ENCODE data around the gene ADCK1.
"Not testable (repeated sequence)": the region's sequence is repeated elsewhere in the genome, so short reads cannot be mapped to it uniquely, and the experiment has no call there.

The ADCK1 gene

GRCh38 chr14:77809011-77809410, 9.1 kb downstream of the ADCK1 start:
- DNase-seq (ENCODE audit: low read depth), result no peak

DNA sequence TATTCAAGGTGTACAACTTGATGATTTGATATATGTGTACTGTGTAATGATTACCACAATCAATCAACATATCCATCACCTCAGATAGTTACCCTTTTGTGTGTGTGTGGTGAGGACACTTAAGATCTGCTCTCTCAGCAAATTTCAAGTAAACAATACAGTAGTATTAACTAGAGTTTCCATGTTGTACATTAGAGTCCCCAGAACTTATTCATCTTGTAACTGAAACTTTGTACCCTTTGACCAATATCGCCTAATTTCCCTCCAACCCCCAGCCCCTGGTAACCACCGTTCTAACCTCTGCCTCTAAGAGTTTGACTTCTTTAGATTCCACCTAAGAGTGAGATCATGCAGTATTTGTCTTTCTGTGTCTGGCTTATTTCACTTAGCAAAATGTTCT, 12.1 kb downstream of the ADCK1 start:
- DNase-seq (ENCODE audit: low read depth), result no peak

DNA sequence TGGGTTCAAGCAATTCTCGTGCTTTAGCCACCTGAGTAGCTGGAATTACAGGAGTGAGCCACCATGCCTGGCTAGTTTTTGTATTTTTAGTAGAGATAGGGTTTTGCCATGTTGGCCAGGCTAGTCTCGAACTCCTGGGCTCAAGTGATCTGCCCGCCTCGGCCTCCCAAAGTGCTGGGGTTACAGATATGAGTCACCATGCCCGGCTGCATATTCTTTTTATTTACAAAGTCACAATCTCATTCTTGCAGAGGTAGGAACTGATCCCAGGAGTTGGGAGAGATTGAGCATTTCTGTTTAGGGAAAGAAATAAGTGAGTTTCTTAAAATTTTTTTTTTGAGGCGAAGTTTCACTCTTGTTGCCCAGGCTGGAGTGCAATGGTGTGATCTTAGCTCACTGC, 12.8 kb downstream of the ADCK1 start:
- not testable (repeated sequence) for DNase-seq (ENCODE audit: low read depth)

DNA sequence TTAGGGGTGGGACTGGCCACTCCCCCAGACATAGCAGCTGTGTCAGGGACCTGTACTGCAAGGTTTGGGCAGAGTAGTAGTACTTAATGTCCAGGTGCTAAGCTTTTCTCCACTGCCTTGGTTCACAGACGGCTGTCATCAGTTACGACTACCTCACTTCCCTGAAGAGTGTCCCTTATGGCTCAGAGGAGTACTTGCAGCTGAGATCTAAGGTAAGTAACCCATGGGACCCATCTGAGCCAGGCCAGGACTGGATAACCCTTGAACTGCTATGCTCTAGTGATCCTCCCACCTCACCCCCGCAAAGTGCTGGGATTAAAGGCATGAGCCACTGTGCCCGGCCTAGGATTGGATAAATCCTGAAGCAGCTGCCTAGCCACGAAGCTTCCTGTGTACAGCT, 22.4 kb downstream of the ADCK1 start:
- no peak for DNase-seq (ENCODE audit: low read depth)

DNA sequence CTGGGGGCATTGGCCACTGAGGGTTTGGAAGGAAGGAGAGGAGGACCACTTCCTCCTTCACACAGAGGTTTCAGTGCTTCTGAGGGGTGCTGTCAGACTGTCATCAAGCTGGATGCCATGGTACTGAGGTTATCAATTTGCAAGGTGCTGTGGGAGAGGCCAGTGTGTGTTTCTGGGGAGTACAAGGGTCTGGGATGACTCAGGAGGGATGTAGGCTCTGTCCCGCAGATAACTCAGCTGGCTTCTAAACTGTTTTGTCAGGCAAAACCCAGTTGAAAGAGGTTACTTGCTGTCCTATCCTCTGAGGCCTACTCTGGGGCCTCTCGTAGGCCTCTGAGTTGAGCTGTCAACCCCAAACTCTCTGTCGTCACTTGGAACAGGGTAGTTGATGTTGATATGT, 22.8 kb downstream of the ADCK1 start:
- no peak for DNase-seq (ENCODE audit: low read depth)

- DNase-seq (ENCODE audit: low read depth), result no peak
These were observed 23.5 kb downstream of the ADCK1 start for GRCh38 chr14:77823378-77823777.

- no peak for DNase-seq (ENCODE audit: low read depth)
These were observed 26.1 kb downstream of the ADCK1 start for GRCh38 chr14:77825895-77826519.

GRCh38 chr14:77830692-77831091, 30.8 kb downstream of the ADCK1 start:
- DNase-seq (ENCODE audit: low read depth), result peak; percentile 2

DNA sequence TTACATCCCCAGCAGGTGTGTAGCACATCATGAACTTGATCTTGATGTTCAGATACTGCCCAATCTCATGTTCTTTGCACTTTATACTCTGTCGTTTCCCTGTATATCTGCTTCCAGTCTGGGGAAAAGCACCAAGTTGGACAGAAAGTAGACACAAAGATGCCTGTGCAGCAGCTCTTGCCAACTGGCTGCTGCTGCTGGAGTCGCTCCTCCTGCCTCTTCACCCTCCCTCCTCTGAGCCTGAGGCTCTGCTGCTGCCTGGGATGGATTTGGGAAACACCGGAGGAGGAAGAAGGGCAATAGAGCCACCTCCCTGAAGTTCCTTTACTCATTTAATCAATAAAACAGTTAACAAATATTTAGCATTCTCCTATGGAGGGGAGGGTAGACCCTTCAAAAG, 32.4 kb downstream of the ADCK1 start:
- no peak for DNase-seq (ENCODE audit: low read depth)

GRCh38 chr14:77837926-77838325, 38.0 kb downstream of the ADCK1 start:
- DNase-seq (ENCODE audit: low read depth), result no peak

DNA sequence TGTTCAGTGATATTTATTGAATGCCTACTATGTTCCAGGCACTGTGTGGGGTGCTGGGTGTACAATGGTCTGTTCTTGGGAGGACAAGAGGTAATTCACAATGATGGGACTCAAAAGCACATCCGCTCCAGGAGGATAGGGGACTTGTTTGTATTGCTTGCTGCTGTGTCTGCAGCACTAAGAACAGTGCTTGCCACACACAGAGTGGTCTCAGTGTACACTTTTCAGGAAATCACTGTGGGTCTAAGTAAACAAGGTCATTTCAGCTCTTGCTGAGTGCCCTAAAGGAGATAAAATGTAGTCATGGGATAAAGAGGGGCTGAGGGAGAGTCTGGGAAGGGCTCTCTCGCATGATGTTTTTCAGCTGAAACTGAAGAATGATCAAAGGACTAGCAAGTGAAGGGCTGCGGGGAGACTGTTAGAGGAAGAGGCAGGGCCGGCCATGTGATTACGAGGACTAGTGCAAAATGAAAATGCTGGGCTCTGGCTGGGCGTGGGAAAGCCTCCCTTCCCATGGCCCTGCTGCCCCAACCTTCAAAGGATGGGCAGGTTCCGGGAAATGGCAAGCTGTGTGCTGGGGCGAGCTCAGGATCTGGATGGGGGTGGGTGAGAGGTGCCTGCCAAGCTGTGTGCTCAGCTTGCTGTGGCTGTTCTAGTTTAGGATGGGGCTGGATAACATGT, 39.1 kb downstream of the ADCK1 start:
- no peak for DNase-seq (ENCODE audit: low read depth)

GRCh38 chr14:77843195-77843594, 43.3 kb downstream of the ADCK1 start:
- no peak for DNase-seq (ENCODE audit: low read depth)

DNA sequence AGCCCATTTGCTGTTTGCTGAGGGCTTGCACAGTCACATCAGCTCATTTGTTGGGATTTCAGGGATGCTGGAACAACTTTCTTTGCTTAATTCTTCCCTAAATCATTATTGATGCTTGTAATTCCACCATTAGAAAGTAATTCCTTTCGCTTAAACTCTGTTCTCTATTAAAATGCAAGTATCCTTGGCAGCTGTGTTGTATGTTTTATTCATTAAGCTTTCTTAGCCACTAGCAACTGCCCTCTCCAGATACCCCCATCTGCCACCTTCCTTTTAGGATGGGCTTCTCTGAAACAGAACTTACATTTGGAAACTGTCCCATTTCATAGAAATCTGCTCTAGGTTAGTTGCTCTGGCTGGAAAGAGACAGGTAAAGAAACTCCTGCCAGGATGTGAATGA, 43.7 kb downstream of the ADCK1 start:
- DNase-seq (ENCODE audit: low read depth), result no peak

- DNase-seq (ENCODE audit: low read depth), result no peak
These were observed 44.9 kb downstream of the ADCK1 start for GRCh38 chr14:77844802-77845201.

DNA sequence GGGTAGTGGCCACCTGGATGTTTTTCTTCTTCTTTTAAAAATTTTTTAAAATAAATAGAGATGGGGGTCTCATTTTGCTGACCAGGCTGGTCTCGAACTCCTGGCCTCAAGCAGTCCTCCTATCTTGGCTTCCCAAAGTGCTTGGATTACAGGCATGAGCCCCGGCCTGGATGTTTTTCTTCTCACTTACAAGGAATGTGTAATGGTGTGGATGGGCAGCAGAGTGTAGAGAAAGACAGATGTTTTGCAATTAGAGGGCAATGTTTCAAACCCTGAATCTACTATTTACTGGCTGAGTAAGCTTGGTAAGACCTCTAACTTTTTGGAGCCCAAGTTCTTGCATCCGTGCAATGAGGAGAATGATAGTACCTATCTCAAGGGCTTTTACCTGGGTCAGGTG, 48.1 kb downstream of the ADCK1 start:
- peak; percentile 61 for DNase-seq (ENCODE audit: low read depth)

- DNase-seq (ENCODE audit: low read depth), result peak; percentile 78
These were observed 49.8 kb downstream of the ADCK1 start for GRCh38 chr14:77849711-77850110.

DNA sequence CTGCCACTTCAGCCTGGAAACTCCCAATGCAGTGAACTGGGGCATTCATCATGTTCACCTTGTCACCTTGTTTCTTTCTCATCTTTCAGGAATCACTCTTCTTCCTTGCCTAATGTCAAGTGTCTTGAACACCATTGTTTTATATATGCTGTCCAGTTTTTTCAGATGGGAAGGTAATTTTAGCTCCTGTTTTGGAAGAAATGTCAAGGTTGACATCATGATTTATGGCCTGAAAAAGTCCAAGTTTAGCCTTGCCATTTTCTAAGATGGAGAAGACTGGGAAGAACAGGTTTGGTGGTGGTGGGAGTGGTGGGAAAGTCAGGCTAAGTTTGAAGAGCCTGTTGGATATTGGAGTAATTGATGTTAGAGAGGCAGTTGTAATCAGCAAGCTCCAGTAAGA, 54.0 kb downstream of the ADCK1 start:
- no peak for DNase-seq (ENCODE audit: low read depth)

DNA sequence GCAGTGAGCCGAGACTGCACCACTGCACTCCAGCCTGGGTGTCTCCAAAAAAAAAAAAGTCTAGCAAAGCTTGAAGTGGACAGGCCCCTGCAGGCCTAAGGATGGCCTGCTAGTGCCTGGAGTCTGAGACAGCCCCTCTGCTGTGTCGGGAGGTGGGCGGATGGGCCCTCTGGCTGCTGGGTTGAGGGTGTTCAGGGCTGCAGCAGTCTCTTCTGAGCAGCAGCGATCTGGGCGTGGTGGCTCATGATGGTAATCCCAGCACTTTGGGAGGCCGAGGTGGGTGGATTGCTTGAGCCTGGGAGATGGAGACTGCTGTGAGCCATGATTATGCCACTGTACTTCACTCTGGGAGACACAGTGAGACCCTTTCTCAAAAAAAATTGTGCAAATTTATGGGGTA, 57.0 kb downstream of the ADCK1 start:
- DNase-seq (ENCODE audit: low read depth), result no peak

GRCh38 chr14:77859934-77860570, 60.1 kb downstream of the ADCK1 start:
- DNase-seq (ENCODE audit: low read depth), result no peak

DNA sequence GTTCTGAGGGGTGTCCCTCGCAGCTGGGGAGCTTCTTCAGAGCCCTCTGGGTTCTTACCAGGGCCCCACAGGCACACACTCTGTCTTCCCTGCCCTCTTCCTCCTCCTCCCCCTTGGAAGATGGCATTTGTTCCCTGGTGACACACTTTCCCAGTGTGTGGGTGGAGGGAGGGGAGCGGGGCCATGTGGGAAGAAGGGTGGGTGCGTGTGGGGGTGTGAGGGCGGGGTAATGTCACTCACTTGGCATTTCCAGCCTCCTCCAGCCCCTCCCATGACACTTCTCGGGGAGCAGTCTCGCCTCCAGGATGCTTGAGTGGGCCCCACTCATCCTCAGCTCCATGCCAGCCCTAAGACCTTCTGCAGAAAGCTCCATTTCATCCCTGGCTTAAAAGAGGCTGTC, 61.3 kb downstream of the ADCK1 start:
- DNase-seq (ENCODE audit: low read depth), result no peak

GRCh38 chr14:77862154-77862786, 62.4 kb downstream of the ADCK1 start:
- peak; percentile 44 for DNase-seq (ENCODE audit: low read depth)

GRCh38 chr14:77864085-77864484, 64.2 kb downstream of the ADCK1 start:
- peak; percentile 75 for DNase-seq (ENCODE audit: low read depth)

DNA sequence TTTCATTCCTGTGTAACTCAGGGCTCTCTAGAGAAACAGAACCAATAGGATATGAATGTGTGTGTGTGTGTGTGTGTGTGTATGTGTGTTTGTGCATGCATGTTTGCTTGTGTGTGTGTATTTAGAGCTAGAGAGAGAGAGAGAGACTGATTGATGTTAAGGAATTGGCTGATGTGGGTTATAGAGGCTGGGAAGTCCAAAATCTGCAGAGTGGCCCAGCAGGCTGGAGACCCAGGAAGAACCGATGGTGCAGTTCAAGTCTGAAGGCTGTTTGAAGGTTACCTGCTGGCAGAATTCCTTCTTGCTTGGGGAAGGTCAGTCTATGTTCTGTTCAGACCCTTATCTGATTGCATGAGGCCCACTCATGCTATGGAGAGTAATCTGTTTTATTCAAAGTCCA, 64.7 kb downstream of the ADCK1 start:
- DNase-seq (ENCODE audit: low read depth), result no peak
